Loucy (cell line): ENCODE data around the gene LTBP4.
A peak's percentile ranks its signal among the peaks of the same experiment; 100 is the strongest.

ENCODE experiments used
- H2AFZ ChIP-seq: fragments of 200-600 bp; sonication (generic); 2 replicates; pipeline ENCODE4 v1.6.0; 2016; ENCODE audit warnings: antibody characterized with exemption, mild to moderate bottlenecking, low read length, moderate library complexity
- H3F3A ChIP-seq: fragments of 200-600 bp; 2 replicates; pipeline ENCODE4 v1.6.0; 2016; ENCODE audit warnings: antibody characterized with exemption, low read depth, mild to moderate bottlenecking
- H3K27me3 ChIP-seq: fragments of 200-600 bp; sonication (generic); 2 replicates; pipeline ENCODE4 v1.6.1; 2014; ENCODE audit warnings: low read length, mild to moderate bottlenecking; ENCODE audit not compliant: insufficient read depth, poor library complexity, severe bottlenecking
- H3K36me3 ChIP-seq: fragments of 200-600 bp; sonication (generic); 2 replicates; pipeline ENCODE4 v1.6.1; 2016; ENCODE audit warnings: low read length; ENCODE audit not compliant: insufficient read depth
- H3K4me1 ChIP-seq: fragments of 200-600 bp; sonication (generic); 2 replicates; pipeline ENCODE4 v1.5.1; 2014; ENCODE audit warnings: low read length, mild to moderate bottlenecking; ENCODE audit not compliant: insufficient read depth, poor library complexity, severe bottlenecking
- H3K4me2 ChIP-seq: fragments of 200-600 bp; sonication (generic); 2 replicates; pipeline ENCODE4 v1.6.0; 2014; ENCODE audit warnings: antibody characterized with exemption, low read length, low read depth, mild to moderate bottlenecking; ENCODE audit not compliant: poor library complexity, severe bottlenecking
- H3K4me3 ChIP-seq: fragments of 200-600 bp; sonication (generic); 2 replicates; pipeline ENCODE4 v1.5.1; 2014; ENCODE audit warnings: low read length, mild to moderate bottlenecking, mixed read lengths; ENCODE audit not compliant: poor library complexity, severe bottlenecking
- H3K79me2 ChIP-seq: fragments of 200-600 bp; sonication (generic); 2 replicates; pipeline ENCODE4 v1.6.1; 2014; ENCODE audit warnings: low read length; ENCODE audit not compliant: insufficient read depth
- H3K9ac ChIP-seq: fragments of 200-600 bp; sonication (generic); 2 replicates; pipeline ENCODE4 v1.6.0; 2014; ENCODE audit warnings: mild to moderate bottlenecking, low read depth, low read length, moderate library complexity; ENCODE audit not compliant: poor library complexity, severe bottlenecking
- H3K9me2 ChIP-seq: fragments of 200-600 bp; sonication (generic); replicated peaks from 2 replicates; pipeline ENCODE4 v1.6.1; 2016; ENCODE audit warnings: low read depth, low read length, mixed read lengths
- H3K9me3 ChIP-seq: fragments of 200-600 bp; sonication (generic); 2 replicates; pipeline ENCODE4 v1.6.1; 2014; ENCODE audit warnings: mild to moderate bottlenecking, antibody characterized with exemption, low read length, low read depth; ENCODE audit not compliant: insufficient read depth
- H4K20me1 ChIP-seq: fragments of 200-600 bp; sonication (generic); 2 replicates; pipeline ENCODE4 v1.6.0; 2014; ENCODE audit warnings: antibody characterized with exemption, low read length, mild to moderate bottlenecking; ENCODE audit not compliant: insufficient read depth, poor library complexity, severe bottlenecking
- CTCF ChIP-seq: fragments of 200-600 bp; sonication (generic); conservative IDR thresholded peaks from 2 replicates; pipeline ENCODE4 v1.5.1; 2014; ENCODE audit warnings: mild to moderate bottlenecking, antibody characterized with exemption, low read length
- EZH2phosphoT487 ChIP-seq: fragments of 200-600 bp; IDR thresholded peaks from 2 replicates; pipeline ENCODE4 v1.6.1; 2018; ENCODE audit warnings: antibody characterized with exemption, mild to moderate bottlenecking, moderate library complexity, borderline replicate concordance

The LTBP4 gene

GRCh38 chr19:40578442-40578908 is 22.7 kb upstream of the LTBP4 start:
- peaks cover 10% of the 10 kb centered on the region; the same call in 1 of the 2 replicates for H3K36me3 ChIP-seq
- no peaks in the 10 kb centered on the region for H3K27me3 ChIP-seq
- peaks cover 17% of the 10 kb centered on the region for H3K79me2 ChIP-seq
- H3K9ac ChIP-seq = no peak overlapping the region
- H3K9me3 ChIP-seq = no peaks in the 10 kb centered on the region
- no peaks in the 10 kb centered on the region for H3K9me2 ChIP-seq
- no peak overlapping the region for H2AFZ ChIP-seq
- H3K4me1 ChIP-seq = peaks cover 18% of the 10 kb centered on the region
- peaks cover 3% of the 10 kb centered on the region for H4K20me1 ChIP-seq
- peak overlapping the region; percentile 94 for H3K4me3 ChIP-seq
- TF ChIP-seq CTCF (no peak), EZH2phosphoT487 (no peak)
- H3F3A ChIP-seq = no peaks in the 10 kb centered on the region
- H3K4me2 ChIP-seq = peak overlapping the region; percentile 85

- Histone ChIP-seq H3K9me3 (no peaks in the 10 kb centered on the region), H3K4me2 (no peak overlapping the region), H3K9ac (no peak overlapping the region), H3K27me3 (no peaks in the 10 kb centered on the region), H3K9me2 (no peaks in the 10 kb centered on the region), H3K4me3 (no peak overlapping the region), H3K4me1 (peaks cover 18% of the 10 kb centered on the region), H3F3A (no peaks in the 10 kb centered on the region), H2AFZ (no peak overlapping the region), H3K79me2 (peaks cover 17% of the 10 kb centered on the region), H3K36me3 (peaks cover 10% of the 10 kb centered on the region; the same call in 1 of the 2 replicates), H4K20me1 (peaks cover 3% of the 10 kb centered on the region)
- TF ChIP-seq CTCF (no peak), EZH2phosphoT487 (no peak)
Observed at GRCh38 chr19:40580619-40581018, 20.6 kb upstream of the LTBP4 start.

- Histone ChIP-seq H3K36me3 (peaks cover 10% of the 10 kb centered on the region; the same call in 1 of the 2 replicates), H3F3A (no peaks in the 10 kb centered on the region), H3K4me2 (no peak overlapping the region), H3K9ac (no peak overlapping the region), H3K9me2 (no peaks in the 10 kb centered on the region), H2AFZ (no peak overlapping the region), H3K4me1 (peaks cover 13% of the 10 kb centered on the region), H3K79me2 (peaks cover 17% of the 10 kb centered on the region), H3K27me3 (no peaks in the 10 kb centered on the region), H4K20me1 (peaks cover 3% of the 10 kb centered on the region), H3K4me3 (no peak overlapping the region), H3K9me3 (no peaks in the 10 kb centered on the region)
- TF ChIP-seq EZH2phosphoT487 = no peak
- TF ChIP-seq CTCF = no peak
Observed at GRCh38 chr19:40581531-40581930, 19.6 kb upstream of the LTBP4 start.
